Measurements from ENCODE around the gene CDC42EP5.

DNA sequence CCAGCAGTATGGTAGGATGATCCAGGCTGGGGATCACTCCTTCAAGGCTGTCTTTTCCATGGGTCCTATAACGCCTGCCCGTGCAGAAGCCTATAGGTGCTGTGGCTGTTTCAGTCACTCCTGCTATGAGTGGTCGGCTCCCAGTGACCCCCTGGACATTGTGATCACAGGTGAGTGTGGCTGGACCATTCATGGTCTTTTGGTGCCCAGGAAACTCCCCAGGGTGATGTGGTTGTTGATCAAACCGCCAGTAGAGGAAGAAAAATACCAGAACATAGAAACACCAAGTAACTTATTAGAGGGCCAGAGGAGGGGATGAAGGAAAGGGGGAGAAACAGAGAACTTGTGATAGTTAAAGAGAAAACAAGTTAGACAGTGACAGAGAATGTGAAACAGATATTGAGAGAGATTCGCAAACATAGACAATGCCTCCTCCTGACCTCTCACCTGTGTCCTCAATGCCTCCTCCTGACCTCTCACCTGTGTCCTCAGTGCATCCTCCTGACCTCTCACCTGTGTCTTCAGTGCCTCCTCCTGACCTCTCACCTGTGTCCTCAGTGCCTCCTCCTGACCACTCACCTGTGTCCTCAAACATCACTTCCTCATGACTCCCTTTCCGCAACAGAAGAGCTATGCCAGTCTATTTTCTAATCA lies 48.9 kb upstream of the CDC42EP5 start:
- no peak for TF ChIP-seq CTCF (IDR thresholded peaks at IDR 0.05)
- TF ChIP-seq POLR2A (IDR thresholded peaks at IDR 0.05) = no peak
